HG02588 (cell line): ENCODE results near the gene DNAH8.

Source experiments
- ATAC-seq: cut with Tn5 transposase; IDR thresholded peaks from one replicate; pipeline ENCODE4 v1.9.1; 2021; ENCODE audit warnings: mild to moderate bottlenecking, moderate library complexity; ENCODE audit not compliant: unreplicated experiment

Gene DNAH8

DNA sequence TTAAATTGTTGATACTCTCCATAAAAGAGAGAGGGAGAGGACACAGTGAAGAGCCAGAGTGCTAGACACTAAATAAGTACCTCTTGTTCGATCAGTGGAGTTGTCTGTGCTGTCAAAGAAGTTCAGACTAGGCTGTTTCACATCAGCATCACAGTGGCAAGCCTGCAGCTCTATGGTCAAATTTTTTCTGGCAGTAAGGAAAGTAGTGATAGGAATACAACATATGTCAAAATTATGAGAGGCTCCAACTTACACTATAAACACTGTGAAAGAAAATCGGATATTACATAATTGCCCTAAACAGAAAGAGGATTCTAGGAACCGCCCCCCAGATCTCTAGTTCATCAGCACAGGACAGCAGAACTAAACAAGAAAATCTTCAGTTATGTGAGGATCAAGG lies 23.1 kb downstream of the DNAH8 start:
- no peak for ATAC-seq

GRCh38 chr6:38739532-38739931 lies 24.4 kb downstream of the DNAH8 start:
- ATAC-seq, result no peak

DNA sequence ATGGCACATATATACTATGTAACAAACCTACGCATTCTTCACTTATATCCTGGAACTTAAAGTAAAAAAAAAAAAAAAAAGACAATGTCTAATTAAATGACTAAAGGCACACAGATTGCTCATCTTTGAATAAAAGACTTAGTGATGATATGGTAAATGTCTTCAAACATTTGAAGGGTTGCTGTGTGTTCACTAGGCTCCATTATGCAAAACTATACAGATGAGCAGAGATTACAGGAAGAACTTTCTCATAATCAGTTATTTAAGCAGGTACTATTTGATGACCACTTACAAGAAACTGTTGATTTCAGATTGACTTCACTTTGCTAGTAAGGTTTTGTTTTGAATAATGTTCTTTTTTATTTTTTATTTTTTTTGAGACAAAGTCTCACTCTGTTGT lies 34.4 kb downstream of the DNAH8 start:
- no peak for ATAC-seq

GRCh38 chr6:38750968-38751615 lies 36.0 kb downstream of the DNAH8 start:
- no peak for ATAC-seq

DNA sequence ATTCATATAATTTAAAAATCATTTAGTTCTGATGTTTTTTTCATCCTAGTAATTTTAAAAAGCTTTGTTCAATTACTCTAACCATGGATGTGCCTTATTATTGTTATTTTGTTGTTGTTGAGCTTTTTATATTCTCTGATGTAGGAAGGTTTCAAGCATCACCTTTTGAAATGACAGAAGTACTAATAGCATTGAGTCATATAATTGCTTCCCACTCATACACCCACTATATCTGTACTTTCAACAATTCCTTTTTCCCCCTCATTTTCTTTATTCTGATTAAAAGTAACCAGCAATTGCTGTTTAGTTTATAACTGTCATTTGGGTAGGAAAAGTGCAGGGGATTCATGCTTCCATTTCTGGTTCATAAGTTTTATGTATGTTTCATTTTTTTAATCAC lies 38.6 kb downstream of the DNAH8 start:
- ATAC-seq, result no peak

- ATAC-seq, result no peak
These were observed 40.1 kb downstream of the DNAH8 start for GRCh38 chr6:38755207-38755606.

- ATAC-seq, result no peak
These were observed 40.8 kb downstream of the DNAH8 start for GRCh38 chr6:38755874-38756273.

DNA sequence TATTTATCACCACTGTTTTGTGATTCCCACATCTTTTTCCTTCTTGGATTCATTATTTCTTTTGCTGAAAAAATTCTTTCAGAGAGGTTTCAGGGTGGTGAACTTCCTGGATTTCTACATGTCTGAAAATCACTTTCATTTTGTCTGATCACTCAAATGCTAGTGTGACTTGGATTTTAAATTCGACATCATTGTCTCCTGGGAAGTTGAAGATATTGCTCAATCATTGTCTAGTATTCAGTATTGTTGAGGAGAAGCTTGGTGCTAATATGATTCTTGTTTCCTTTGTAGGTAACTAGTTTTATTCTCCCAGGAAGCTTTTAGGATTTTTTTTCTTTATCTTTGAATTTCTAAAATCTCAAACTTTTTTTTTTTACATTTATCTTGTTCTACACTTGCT lies 45.0 kb downstream of the DNAH8 start:
- ATAC-seq, result no peak

DNA sequence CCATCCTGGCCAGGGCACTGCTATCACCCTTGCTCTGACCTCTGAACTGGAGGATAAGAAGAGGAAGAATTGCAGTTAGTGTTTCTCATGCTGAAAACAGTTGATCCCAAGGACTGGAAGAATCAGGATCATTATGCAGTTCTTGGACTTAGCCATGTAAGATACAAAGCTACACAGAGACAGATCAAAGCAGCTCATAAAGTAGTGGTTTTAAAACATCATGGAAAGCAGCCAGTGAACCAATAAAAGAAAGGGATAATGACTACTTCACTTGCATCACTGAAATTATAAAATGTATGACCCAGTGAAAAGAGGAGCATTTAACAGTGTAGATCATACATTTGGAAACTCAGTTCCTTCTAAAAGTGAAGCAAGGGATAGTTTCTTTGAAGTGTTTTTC lies 47.7 kb downstream of the DNAH8 start:
- no peak for ATAC-seq

- no peak for ATAC-seq
These were observed 52.4 kb downstream of the DNAH8 start for GRCh38 chr6:38767560-38767959.

DNA sequence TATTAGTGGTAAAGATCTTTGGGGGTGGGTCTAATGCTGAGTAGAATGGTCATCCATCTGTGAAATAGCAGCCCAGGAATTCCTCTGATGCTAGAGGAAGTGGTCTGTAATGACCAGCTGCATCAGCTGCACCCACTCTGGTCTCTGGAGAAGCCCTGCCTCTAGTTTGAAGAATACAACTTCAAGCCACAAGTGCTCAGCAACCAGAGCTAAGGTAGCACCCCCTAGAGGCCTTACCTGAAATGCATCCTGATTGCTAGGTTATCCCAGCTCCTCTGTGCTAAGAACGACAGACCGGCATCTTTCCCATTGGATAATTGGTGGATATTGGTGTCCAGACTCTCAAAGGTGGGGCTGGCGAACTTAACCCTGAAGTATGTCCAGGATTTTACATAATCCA lies 58.2 kb downstream of the DNAH8 start:
- ATAC-seq, result no peak

GRCh38 chr6:38774929-38775707 lies 60.0 kb downstream of the DNAH8 start:
- no peak for ATAC-seq

DNA sequence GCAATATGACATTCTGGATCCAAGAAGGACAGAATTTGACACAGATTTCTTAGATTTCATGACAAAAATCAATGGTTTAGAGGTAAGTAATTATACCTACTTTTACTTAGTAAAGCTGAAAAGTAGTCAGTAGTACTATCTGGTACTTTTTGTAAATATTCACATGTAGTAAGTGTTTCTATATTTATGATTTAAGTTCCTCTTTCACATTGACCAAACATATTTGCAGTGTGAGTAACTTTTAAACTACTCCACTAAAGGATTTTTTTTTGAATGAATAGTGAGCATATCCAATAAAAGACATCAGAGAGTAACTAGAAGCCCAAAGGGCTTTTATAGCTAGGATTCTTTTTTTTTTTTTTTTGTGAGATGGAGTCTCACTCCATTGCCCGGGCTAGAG lies 60.8 kb downstream of the DNAH8 start:
- no peak for ATAC-seq

DNA sequence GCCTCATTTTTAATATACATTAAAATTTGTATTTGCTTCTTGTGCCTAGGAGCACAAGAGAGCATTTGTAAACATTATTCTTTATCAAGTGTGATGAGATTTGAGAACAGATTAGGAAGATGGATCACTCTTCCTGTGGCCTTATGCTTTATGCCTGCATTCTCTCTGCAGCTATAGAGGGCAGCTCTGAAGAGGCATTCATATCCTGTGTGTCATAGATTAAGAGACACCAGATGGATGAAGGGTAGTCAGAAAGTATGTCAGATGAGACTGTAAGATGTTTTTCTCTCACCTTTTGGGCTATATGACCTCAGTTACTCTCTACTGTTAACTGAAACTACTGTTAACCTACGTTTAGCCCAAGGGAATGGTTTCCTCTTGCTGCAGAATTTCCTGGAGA lies 61.4 kb downstream of the DNAH8 start:
- no peak for ATAC-seq

DNA sequence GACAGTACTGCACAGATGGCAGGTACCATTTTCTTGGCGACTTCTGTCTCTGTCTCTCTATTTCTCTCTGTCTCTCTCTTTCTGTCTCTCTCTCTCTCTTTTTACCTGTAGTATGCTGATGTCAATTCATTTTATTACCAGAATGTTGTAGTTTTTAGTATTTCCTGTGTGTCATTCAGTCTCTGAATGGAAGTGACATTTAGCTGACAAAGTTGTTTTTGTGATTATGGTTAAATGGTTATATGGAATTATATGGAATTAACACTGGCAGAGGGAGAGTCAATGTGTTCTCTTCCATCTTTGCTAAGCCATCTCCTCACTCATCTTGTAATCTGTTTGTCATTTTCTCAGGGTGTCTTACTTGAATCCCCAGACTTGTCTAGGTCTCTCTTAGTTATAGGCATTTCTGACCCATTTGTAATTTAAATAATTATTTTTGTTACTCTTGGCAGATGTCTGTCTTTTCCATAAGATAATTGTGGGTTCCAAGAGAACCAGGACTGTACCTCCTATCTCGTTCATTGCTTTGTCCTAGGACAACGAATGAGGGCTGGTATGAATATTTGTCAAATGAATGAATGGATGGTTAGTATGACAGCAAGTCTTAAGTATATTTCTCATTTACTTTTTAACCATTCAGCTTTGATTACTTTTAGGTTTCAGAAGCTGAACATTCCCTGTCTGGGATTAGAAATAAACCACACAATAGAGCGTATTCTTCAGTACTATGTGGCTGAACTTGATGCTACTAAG lies 64.4 kb downstream of the DNAH8 start:
- no peak for ATAC-seq

DNA sequence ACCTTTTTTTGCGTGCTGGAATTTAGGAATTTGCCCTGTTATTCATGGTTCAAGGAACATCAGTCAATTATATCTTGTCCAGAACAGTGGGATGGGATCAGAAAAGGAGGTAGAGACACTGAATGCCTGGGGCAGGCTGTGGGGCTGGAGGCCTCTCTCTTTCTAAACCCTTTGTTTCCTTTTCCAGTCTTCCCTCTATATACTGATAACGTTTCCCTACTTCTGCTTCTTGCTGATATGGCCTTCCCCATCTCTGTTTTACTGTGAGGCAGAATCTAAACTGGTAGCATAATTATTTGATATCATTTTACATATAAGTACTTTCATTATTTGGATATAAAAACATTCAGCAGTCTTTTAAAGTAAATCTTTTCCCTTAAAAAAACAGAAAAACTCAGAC lies 67.5 kb downstream of the DNAH8 start:
- no peak for ATAC-seq

GRCh38 chr6:38783443-38784228 lies 68.5 kb downstream of the DNAH8 start:
- ATAC-seq, result no peak

GRCh38 chr6:38784506-38785235 lies 69.6 kb downstream of the DNAH8 start:
- ATAC-seq, result no peak

DNA sequence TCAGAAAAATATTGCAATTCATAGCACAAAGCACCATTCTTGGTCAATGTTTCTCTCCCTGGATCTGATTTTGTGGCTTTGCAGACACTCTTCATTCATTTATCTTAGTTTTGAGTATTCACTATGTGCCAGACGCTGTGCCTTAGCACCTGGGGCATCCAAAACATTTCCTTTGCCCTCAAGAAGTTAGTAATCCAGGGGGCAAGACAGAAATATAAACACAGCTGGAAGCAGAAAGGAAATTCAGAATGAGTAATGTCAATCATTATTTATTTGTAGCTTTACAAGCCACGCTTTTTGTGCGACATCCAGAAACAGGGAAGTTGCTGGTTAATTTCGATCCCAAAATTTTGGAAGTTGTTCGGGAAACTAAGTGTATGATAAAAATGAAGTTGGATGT lies 71.4 kb downstream of the DNAH8 start:
- ATAC-seq, result no peak

GRCh38 chr6:38789256-38789655 lies 74.1 kb downstream of the DNAH8 start:
- ATAC-seq, result no peak

DNA sequence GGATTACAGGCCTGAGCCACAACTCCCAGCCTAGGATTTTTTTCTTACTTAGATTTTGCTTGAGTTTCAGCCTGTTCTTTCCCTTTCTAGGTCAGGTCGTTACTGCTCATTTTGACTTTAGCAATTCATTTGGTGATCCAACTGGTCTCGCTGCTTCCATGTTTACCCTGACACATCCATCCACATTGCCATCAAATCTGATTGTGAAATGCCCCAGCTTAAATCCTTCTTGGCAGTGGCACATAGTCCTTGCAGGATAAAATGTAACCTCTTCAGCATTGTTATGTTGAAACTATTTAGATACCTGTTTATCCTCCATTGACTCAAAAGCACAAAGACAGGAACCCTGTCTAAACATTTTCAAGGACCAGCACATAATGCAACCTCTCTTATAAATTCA lies 77.2 kb downstream of the DNAH8 start:
- ATAC-seq, result no peak
